HK-2 (cell line): Measurements from ENCODE around the gene CNMD.
"Not testable (repeated sequence)": the region's sequence is repeated elsewhere in the genome, so short reads cannot be mapped to it uniquely, and the experiment has no call there.

Source experiments
- DNase-seq: peaks from one replicate; pipeline ENCODE4 v3.0.0-alpha.2; 2018; ENCODE audit not compliant: unreplicated experiment

CNMD gene

DNA sequence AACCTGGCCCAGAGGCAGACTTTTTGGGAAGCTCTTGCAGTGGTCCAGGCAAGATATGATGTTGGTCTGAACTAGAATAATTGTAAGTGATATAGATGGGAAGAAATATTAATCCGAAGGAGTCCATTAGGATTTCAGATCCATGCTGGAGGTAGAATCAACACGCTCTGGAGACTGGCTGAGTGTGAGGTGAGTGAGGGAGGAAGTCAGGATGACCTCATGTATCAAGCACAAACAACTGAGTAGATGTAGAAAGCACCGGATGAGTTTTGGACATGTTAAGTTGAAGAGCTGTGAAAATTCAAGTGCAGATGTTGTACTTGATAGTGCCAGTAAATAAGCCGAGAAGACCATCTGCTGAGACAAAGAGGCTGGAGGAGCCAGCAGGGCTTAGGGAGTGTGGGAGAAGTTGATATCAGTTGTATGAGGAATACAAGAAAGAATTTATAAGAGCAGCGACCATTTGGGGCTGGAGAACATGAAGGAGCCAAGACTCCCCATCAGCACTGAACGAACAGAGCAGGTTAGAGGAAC, 5.3 kb upstream of the CNMD start:
- DNase-seq: no peak

DNA sequence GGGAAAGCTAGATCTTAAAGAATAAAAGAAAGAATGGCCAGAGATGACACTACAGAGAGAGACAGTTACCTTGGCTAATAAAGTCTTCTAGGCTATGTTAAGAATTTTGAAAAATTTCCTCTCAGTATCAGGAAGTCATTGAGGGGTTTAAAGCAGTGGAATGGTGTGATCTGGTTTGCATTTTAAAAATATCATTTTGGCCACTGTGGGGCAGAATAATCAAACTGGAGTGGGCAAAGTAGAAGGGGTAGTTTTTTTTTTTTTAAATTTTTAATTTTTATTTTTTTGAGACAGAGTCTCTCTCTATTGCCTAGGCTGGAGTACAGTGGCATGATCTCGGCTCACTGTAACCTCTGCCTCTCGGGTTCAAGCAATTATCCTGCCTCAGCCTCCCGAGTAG, 4.4 kb upstream of the CNMD start:
- no peak for DNase-seq

DNA sequence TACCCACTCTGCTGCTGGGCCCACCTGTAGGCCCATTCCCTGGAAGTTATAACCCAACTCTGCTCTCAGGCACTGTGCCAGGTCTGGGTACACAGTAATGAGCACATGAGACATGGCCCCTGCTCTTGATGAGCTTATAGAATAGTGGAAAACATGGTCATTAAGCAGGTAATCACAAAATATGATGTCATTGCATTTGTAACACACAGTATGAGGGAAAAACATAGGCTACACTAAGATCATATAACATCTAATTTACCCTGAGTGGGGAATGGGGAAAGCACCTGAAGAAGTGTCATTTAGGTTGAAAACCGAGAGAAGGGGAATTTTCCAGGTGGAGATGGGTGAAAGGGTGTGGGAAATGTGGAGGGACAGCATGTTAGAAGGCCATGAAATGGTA, 3.9 kb upstream of the CNMD start:
- DNase-seq: no peak

DNA sequence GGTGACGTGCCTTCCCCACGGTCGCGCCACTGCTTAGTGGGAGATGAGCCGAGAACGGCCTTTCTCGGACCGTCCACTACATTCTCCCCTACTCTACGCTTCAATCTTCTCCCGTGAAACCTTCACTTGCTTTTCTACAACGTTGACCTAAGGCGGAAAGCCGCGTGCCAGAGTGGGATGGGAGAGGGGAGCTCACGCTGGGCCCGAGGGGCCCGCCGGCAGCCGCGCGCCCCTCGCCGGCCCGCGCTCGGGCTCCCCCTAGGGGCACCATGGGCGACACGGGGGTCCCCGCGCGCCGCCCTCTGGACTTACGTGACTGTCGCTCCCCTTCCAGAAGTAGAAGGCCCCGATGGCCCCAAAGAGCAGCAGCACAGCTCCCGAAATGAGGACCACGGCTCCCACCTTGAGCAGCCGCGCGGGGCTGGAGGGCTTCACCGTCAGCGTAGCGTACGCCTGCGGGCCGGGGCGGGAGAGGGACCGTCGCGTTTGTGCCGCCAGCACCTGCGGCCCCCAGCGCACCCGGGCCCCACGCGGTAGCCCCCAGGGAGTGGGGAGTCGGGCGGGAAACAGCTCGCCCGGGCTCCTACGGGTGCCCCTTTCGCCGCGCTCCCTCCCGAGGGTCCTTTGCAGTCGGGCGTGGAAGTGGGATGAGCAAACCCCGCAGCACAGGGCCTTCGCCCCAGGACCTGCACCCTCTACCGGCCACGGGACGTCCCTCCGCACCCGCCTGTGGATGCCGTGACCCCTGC, 727 bp downstream of the CNMD start:
- no peak for DNase-seq

DNA sequence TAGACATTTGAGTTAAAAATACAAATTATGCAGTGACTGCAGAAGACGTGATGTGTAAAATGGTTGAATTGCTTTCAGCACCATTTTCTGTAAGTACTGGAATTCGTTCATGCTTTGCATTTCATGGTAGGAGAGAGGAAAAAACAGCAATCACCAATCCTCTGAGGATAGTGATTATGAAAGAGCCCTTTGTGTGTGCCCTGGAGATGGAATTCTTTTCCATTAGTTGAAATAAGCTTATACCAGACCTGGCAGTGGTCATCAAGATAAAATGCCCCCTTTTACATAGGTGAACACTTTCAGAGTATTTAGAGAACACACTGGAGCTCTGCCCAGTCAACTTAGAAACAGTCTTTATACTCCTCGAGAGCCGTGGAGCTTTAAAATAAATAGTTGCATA, 1.7 kb downstream of the CNMD start:
- no peak for DNase-seq

GRCh38 chr13:52737451-52737850, 2.2 kb downstream of the CNMD start:
- no peak for DNase-seq

DNA sequence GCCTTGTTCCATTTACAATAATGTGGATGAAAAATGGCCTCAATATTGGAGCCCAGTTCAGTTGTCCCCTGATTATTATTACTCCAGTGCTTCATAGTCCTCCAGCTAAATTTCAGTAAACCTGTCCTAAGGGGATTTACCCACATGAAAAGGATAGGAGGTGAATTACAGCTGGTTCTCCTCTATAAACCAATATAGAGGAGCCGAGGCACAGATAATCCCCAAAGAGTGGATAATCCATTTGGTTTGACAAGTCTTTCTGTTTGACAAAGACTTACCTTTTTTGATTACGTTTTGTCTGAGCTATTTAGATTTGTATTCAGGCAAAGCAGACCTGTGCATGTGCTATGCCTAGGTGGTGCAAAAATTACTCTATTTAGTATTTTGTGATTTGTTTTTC, 2.7 kb downstream of the CNMD start:
- no peak for DNase-seq

DNA sequence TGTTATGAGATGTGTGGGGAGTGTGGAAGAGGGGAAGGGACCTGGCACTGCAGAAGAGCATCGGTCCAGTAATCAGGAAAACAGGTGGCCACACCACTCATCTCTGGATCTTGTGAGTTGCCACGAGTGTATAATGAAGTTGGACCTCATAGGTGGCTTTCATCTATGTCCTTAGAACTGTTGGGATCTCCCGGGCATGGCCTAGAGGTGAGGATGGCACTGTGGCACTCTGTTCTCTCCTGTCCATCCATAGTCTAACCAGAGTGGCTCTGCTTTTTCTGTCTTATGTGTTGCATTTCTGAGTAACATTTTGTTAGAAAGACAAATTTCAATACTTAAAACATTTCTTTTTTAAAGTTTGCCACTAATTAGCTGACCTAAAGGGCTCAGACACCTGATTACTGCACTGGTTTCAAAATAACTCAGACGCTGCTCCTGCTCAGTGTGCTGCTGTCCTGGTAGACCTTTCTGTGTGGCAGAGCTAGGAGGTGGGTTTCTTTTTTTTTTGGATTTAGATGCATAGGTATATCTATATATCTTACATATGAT, 5.5 kb downstream of the CNMD start:
- no peak for DNase-seq

GRCh38 chr13:52726258-52726657, 13.4 kb downstream of the CNMD start:
- DNase-seq: no peak

DNA sequence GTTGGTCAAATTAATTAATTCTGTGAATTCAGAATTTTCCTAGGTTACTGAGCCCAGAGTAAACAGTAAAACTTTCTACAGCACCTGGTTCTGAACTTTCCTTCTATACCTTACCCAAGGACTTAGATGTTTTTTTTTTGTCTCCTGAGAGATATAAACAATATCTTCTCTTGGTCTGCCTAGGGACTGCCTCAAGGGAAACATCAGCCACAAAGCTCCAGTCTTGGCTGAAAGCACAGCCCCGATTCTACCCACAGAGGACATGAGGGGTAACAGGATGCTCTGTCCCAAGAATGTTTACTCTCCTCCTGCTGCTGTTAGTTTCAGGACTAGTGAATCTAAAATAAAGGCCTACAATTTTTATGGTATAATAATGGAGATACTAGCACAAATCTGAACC, 14.3 kb downstream of the CNMD start:
- DNase-seq: no peak

GRCh38 chr13:52723181-52723580, 16.4 kb downstream of the CNMD start:
- no peak for DNase-seq

GRCh38 chr13:52721356-52721755, 18.3 kb downstream of the CNMD start:
- DNase-seq: not testable (repeated sequence)

GRCh38 chr13:52720904-52721303, 18.7 kb downstream of the CNMD start:
- DNase-seq: not testable (repeated sequence)

DNA sequence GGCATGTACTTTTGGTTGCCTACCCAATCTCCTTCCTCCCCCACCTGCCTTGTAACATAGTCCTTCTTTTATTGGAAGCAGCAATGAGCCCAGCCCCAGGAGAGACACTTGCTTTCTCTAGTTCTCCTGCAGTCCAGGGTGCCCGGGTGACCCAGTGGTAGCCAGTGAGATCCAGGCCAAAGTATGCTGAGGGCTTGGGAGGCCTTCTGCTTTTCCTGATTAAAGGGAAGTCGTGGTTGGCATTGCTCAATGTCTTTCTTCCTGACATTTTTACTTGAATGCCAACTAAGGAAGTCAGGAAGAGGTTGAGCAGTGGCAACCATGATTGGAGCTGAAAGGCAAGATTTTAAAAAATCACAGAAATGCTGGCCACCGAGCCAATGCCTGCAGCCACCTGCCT, 25.7 kb downstream of the CNMD start:
- no peak for DNase-seq

DNA sequence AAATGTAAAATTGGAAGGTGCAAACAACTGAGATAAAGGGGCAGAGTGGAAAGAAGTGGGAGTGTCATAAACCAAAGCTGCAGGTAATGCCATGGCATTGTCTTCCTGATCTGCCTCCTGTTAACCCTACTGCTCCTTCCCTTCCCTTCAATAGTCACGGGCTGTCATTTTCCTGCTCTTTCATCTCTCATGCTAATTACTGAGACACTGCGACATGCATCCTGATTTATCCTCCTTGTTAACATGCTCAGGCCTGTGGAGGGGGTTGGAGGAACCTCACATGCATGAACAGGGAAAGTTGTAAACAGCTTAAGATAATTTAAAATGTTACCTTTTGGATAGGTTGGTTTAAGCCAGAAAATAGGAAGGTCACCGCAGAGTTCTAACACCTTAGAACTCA, 27.2 kb downstream of the CNMD start:
- DNase-seq: no peak

GRCh38 chr13:52711286-52711685, 28.3 kb downstream of the CNMD start:
- no peak for DNase-seq

DNA sequence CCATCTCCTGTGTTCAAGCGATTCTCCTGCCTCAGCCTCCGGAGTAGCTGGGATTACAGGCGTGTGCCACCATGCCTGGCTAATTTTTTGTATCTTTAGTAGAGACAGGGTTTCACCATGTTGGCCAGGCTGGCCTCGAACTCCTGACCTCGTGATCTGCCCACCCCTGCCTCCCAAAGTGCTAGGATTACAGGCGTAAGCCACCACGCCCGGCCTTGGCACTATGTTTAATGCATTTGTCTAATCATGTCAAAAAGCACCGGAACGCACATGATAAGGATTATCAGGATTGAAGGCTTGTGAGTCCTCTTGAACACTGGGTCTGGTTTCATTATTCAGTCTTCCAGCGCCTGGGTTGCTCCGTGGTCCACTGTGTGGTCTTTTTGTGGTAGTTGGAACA, 31.4 kb downstream of the CNMD start:
- not testable (repeated sequence) for DNase-seq

- no peak for DNase-seq
Measured at GRCh38 chr13:52707375-52707774, 32.2 kb downstream of the CNMD start.

GRCh38 chr13:52706081-52706480, 33.5 kb downstream of the CNMD start:
- no peak for DNase-seq

DNA sequence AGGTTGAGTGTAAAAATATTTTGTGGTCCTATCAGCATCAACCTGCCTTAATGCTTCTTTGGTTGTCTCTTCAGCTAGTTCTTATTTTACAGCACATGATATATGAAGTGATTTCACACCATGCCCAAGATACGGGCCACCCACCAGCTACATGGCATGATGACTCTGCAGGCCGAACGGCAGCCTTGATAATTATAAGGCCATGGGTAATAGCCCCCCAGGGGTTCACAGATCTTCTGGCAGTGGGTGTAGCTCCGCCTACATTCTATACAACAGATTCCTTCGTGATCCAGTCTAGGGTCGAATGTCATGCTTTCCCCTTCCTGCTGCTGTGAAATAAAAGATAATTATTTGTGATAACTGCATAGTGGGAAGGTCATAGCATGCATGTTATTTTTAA, 36.1 kb downstream of the CNMD start:
- no peak for DNase-seq

GRCh38 chr13:52701728-52702465, 37.7 kb downstream of the CNMD start:
- no peak for DNase-seq

DNA sequence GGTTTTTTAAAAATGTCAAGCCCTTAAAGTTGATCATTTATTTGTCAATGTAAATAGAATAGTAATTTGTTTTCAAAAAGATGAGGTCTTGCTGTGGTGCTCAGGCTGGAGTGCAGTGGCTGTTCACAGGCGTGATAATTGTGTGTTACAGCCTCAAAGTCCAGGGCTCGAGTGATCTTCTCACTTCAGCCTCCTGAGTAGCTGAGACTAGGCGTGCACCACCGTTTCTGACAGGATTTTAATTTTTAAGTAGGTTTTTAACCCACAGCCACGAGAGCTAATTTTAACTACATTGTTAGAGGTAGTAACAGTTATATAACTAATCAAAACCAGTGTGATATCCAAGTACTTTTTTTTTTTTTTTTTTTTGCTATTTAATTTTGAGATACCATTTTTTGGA, 43.1 kb downstream of the CNMD start:
- DNase-seq: no peak

- DNase-seq: no peak
Measured at GRCh38 chr13:52695856-52696255, 43.8 kb downstream of the CNMD start.
